Stomach (tissue), 4 donors: ENCODE measurements around the gene TIMP1.

Experiments
- CTCF ChIP-seq, 7 experiments: fragments of 450-650 bp in 4 of 7; fragments of 200-600 bp in 3 of 7; sonication (generic) in 3 of 7; IDR thresholded peaks; one replicate each; pipeline ENCODE4 v1.5.1; 2016 to 2019; ENCODE audit warnings: antibody characterized with exemption in 7 of 7, control low read depth in 2 of 7, mild to moderate bottlenecking in 1 of 7
- EP300 ChIP-seq: sonication (generic); formaldehyde crosslinking; IDR thresholded peaks from one replicate; pipeline ENCODE4 v1.6.1; 2017; ENCODE audit warnings: antibody characterized with exemption
- POLR2A ChIP-seq, 4 donors: fragments of 450-650 bp; IDR thresholded peaks; one replicate each; pipeline ENCODE4 v1.6.1; 2016; ENCODE audit warnings: antibody characterized with exemption in 4 of 4, control low read depth in 2 of 4, mild to moderate bottlenecking in 1 of 4, moderate library complexity in 1 of 4

DNA sequence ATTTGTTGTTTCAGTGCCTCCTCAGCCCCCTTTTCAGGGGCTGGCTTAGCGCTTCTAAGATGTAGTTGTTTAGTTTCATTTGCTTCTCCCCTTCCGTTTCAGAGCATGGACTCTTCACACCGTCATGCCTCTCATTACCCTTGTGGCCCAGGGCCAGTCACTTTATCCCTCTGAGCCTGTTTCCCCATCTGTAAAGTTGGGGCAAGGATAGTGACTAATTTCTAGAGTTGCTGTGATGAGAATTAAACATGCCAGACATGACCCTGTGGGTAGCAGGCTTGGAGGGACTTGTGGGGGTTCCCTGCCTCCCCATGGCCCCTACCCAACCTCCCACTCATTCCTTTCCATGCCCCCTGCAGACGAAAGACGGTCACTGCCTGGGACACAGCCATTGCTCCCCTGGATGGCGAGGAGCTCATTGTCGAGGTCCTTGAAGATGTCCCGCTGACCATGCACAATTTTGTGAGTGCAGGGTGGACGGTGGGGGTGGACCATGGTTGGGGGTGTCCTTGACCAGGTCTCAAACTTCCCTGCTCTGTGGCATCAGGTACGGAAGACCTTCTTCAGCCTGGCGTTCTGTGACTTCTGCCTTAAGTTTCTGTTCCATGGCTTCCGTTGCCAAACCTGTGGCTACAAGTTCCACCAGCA lies 17.7 kb upstream of the TIMP1 start:
- TF ChIP-seq EP300 = no peak
- TF ChIP-seq POLR2A (IDR thresholded peaks at IDR 0.05) = no peak
- no peak for TF ChIP-seq CTCF (IDR thresholded peaks at IDR 0.05)
